BJ (cell line): Measurements from ENCODE around the gene PTPDC1. TPM values are rescaled to one million over a fixed set of nuclear protein-coding genes. Genes with fewer than 3 reads are reported as not detected.

ENCODE experiments used
- CTCF ChIA-PET: fragments of 350-600 bp; formaldehyde crosslinking; extraction: SDS; loops from one replicate; lab custom pipeline; 2021; ENCODE audit warnings: antibody characterized with exemption, inconsistent platforms; lab: Yijun Ruan, JAX
- POLR2A ChIA-PET: fragments of 300-600 bp; sonication (Branson Sonifier 250); formaldehyde crosslinking; extraction: SDS; loops from one replicate; lab custom pipeline; 2021; ENCODE audit warnings: antibody characterized with exemption; lab: Charles Lee
- DNase-seq: peaks from one replicate; pipeline ENCODE4 v3.0.0-alpha.2; 2011; ENCODE audit warnings: low read depth
- H3K27me3 ChIP-seq: 2 replicates; pipeline ENCODE4 v1.6.0; 2011; ENCODE audit warnings: low read length; ENCODE audit not compliant: control insufficient read depth, insufficient read depth
- H3K36me3 ChIP-seq: 2 replicates; pipeline ENCODE4 v1.5.1; 2011; ENCODE audit warnings: low read length; ENCODE audit not compliant: control insufficient read depth, insufficient read depth
- H3K4me3 ChIP-seq: 2 replicates; pipeline ENCODE4 v1.5.1; 2011; ENCODE audit warnings: low read depth, mild to moderate bottlenecking, control low read depth, low read length
- polyA plus RNA-seq: library from polyadenylated mRNA; depleted of rRNA; stranded (reverse); fragments of >200 nt; gene quantifications from 2 replicates; pipeline ENCODE4 v1.2.3, GENCODE V29; 2011
- TF ChIP-seq, protein P1 (sequence below): IDR thresholded peaks from 2 replicates; pipeline ENCODE4 v1.5.1; 2011; ENCODE audit warnings: low read depth, mild to moderate bottlenecking, control low read depth, inconsistent platforms, low read length, moderate library complexity; ENCODE audit not compliant: insufficient read depth

Gene PTPDC1
- polyA plus RNA-seq, 1 experiment: 4.8 TPM

DNA sequence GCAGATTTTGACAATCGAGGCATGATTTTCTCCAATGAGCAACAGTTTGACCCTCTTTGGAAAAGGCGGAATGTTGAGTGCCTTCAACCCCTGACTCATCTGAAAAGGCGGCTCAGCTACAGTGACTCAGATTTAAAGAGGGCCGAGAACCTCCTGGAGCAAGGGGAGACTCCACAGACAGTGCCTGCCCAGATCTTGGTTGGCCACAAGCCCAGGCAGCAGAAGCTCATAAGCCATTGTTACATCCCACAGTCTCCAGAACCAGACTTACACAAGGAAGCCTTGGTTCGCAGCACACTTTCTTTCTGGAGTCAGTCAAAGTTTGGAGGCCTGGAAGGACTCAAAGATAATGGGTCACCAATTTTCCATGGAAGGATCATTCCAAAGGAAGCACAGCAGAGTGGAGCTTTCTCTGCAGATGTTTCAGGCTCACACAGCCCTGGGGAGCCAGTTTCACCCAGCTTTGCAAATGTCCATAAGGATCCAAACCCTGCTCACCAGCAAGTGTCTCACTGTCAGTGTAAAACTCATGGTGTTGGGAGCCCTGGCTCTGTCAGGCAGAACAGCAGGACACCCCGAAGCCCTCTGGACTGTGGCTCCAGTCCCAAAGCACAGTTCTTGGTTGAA lies 13.6 kb downstream of the PTPDC1 start:
- ChIA-PET CTCF (interaction anchor here (2.0 kb wide), 1 partner anchor 13 kb away, joined by 5 read pairs; no protein-coding TSS in a partner anchor), POLR2A (interaction anchor here (0.6 kb wide), 1 partner anchor 77 kb away, joined by 3 read pairs; no protein-coding TSS in a partner anchor)
- no peaks in the 10 kb centered on the region for H3K27me3 ChIP-seq
- H3K36me3 ChIP-seq: no peaks in the 10 kb centered on the region
- H3K4me3 ChIP-seq: no peak overlapping the region
- DNase-seq: peak; percentile 40
- TF ChIP-seq, protein P1, sequence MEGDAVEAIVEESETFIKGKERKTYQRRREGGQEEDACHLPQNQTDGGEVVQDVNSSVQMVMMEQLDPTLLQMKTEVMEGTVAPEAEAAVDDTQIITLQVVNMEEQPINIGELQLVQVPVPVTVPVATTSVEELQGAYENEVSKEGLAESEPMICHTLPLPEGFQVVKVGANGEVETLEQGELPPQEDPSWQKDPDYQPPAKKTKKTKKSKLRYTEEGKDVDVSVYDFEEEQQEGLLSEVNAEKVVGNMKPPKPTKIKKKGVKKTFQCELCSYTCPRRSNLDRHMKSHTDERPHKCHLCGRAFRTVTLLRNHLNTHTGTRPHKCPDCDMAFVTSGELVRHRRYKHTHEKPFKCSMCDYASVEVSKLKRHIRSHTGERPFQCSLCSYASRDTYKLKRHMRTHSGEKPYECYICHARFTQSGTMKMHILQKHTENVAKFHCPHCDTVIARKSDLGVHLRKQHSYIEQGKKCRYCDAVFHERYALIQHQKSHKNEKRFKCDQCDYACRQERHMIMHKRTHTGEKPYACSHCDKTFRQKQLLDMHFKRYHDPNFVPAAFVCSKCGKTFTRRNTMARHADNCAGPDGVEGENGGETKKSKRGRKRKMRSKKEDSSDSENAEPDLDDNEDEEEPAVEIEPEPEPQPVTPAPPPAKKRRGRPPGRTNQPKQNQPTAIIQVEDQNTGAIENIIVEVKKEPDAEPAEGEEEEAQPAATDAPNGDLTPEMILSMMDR: no peak

GRCh38 chr9:94100152-94100879 lies 16.1 kb downstream of the PTPDC1 start:
- DNase-seq: no peak
- H3K36me3 ChIP-seq: peaks cover 1% of the 10 kb centered on the region; the same call in 1 of the 2 replicates
- no peak overlapping the region for H3K4me3 ChIP-seq
- TF ChIP-seq, protein P1: no peak
- no peaks in the 10 kb centered on the region for H3K27me3 ChIP-seq
- ChIA-PET CTCF (no interaction called here), POLR2A (no interaction called here)

- TF ChIP-seq, protein P1: no peak
- no peak for DNase-seq
- H3K36me3 ChIP-seq: peaks cover 1% of the 10 kb centered on the region; the same call in 1 of the 2 replicates
- CTCF ChIA-PET: no interaction called here
- H3K4me3 ChIP-seq: no peak overlapping the region
- H3K27me3 ChIP-seq: no peaks in the 10 kb centered on the region
- POLR2A ChIA-PET: no interaction called here
Observed at GRCh38 chr9:94101162-94101853, 17.0 kb downstream of the PTPDC1 start.

- TF ChIP-seq, protein P1: no peak
- Histone ChIP-seq H3K27me3 (no peaks in the 10 kb centered on the region), H3K4me3 (no peak overlapping the region), H3K36me3 (peaks cover 1% of the 10 kb centered on the region; the same call in 1 of the 2 replicates)
- CTCF ChIA-PET: interaction anchor here (0.5 kb wide), 1 partner anchor 540 kb away, joined by 3 read pairs; no protein-coding TSS in a partner anchor
- POLR2A ChIA-PET: no interaction called here
- no peak for DNase-seq
Observed at GRCh38 chr9:94108584-94108983, 24.3 kb downstream of the PTPDC1 start.

DNA sequence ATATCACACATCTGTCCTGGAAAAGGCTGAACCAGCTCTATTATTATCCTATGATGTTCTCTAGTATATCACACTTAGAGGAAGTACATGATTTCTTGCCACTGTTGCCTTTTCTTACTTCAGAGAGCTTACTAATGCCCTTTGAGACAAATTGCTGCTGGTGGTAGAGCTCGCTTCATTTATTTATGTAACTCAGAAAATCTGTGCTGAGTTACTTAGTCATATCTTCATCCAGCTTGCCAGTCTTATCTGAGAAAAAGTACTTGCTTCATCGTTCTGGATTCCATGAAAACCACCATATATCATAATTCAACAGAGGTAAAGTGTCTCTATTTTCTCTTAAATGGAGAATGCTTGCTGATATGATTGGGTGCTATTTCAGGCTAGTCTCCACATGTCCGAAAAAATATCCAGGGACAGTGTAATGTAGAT lies 26.6 kb downstream of the PTPDC1 start:
- POLR2A ChIA-PET: no interaction called here
- CTCF ChIA-PET: interaction anchor here (1.0 to 1.8 kb wide), 3 partner anchors 10 to 45 kb away, joined by 3 to 4 read pairs (median 3); no protein-coding TSS in a partner anchor
- Histone ChIP-seq H3K4me3 (no peak overlapping the region), H3K27me3 (no peaks in the 10 kb centered on the region), H3K36me3 (no peaks in the 10 kb centered on the region)
- no peak for DNase-seq
- TF ChIP-seq, protein P1: no peak
